Sigmoid colon (tissue), 7 donors: ENCODE results near the gene RHCG. TPM values are rescaled to one million over a fixed set of nuclear protein-coding genes. Genes with fewer than 3 reads are reported as not detected.
A peak's percentile ranks its signal among the peaks of the same experiment; 100 is the strongest.

Experiments
- DNase-seq: peaks from one replicate; pipeline ENCODE4 v3.0.0-alpha.2; 2019
- H3K27ac ChIP-seq, 4 donors: fragments of 200-600 bp; sonication (generic); one replicate each; pipeline ENCODE4 v1.5.1; 2016 to 2019; ENCODE audit warnings: mild to moderate bottlenecking in 1 of 4
- H3K27me3 ChIP-seq, 3 donors: fragments of 200-600 bp; sonication (generic); one replicate each; pipeline ENCODE4 v1.5.1; 2019; ENCODE audit warnings: mild to moderate bottlenecking in 1 of 3
- H3K36me3 ChIP-seq, 4 donors: fragments of 200-600 bp; sonication (generic); one replicate each; pipeline ENCODE4 v1.5.1; 2016 to 2019
- H3K4me1 ChIP-seq, 4 donors: fragments of 200-600 bp; sonication (generic); one replicate each; pipeline ENCODE4 v1.5.1; 2017 to 2019
- H3K4me3 ChIP-seq, 4 donors: fragments of 200-600 bp; sonication (generic); one replicate each; pipeline ENCODE4 v1.5.1; 2017 to 2019; ENCODE audit warnings: mild to moderate bottlenecking in 2 of 4, moderate library complexity in 1 of 4
- H3K9me3 ChIP-seq, 4 donors: fragments of 200-600 bp in 3 of 4; sonication (generic) in 3 of 4; one replicate each; pipeline versions ENCODE4 v1.5.1 to v1.6.1; 2013 to 2019
- CTCF ChIP-seq, 4 experiments: fragments of 450-650 bp in 3 of 4; fragments of 200-600 bp in 1 of 4; IDR thresholded peaks; one replicate each; pipeline ENCODE4 v1.5.1; 2016 to 2019; ENCODE audit warnings: antibody characterized with exemption in 4 of 4, mild to moderate bottlenecking in 3 of 4, moderate library complexity in 2 of 4
- EP300 ChIP-seq, 4 donors: sonication (generic); formaldehyde crosslinking; IDR thresholded peaks; one replicate each; pipeline ENCODE4 v1.6.1; 2017; ENCODE audit warnings: antibody characterized with exemption in 4 of 4
- POLR2A ChIP-seq, 2 donors: fragments of 450-650 bp; IDR thresholded peaks; one replicate each; pipeline ENCODE4 v1.6.1; 2016; ENCODE audit warnings: antibody characterized with exemption in 2 of 2, mild to moderate bottlenecking in 2 of 2, moderate library complexity in 2 of 2
- POLR2AphosphoS5 ChIP-seq, 4 donors: sonication (generic); formaldehyde crosslinking; IDR thresholded peaks; one replicate each; pipeline ENCODE4 v1.6.1; 2017; ENCODE audit warnings: antibody characterized with exemption in 4 of 4
- WGBS, 2 donors: extraction: QIAGEN DNeasy Blood & Tissue Kit; methylation state at CpG; one replicate each; pipeline ENCODE4 v1.1.7; 2013; 5-methylcytosine and 5-hydroxymethylcytosine counted together
- intact Hi-C: fragments of 100-400 bp; cut with DNase I; formaldehyde crosslinking; loops from one replicate; pipeline ENCODE4 v1.15.1; 2023
- polyA plus RNA-seq, 3 donors: library from polyadenylated mRNA; stranded (reverse); fragments of 200-250 nt; gene quantifications; one replicate each; pipeline ENCODE4 v1.2.3, GENCODE V29; 2013
- total RNA-seq, 4 donors: library from RNA; depleted of rRNA; stranded (reverse); fragments of >200 nt; gene quantifications; one replicate each; pipeline ENCODE4 v1.1.0, GENCODE V29; 2016
- donor health status: healthy with polysubstance abuse.
- donor health status: Bipolar disorder and iron deficiency.
- donor health status: healthy.

The RHCG gene
- total and polyA plus RNA-seq, 7 donors, result 0.47 to 3.0 TPM; not detected in 5

DNA sequence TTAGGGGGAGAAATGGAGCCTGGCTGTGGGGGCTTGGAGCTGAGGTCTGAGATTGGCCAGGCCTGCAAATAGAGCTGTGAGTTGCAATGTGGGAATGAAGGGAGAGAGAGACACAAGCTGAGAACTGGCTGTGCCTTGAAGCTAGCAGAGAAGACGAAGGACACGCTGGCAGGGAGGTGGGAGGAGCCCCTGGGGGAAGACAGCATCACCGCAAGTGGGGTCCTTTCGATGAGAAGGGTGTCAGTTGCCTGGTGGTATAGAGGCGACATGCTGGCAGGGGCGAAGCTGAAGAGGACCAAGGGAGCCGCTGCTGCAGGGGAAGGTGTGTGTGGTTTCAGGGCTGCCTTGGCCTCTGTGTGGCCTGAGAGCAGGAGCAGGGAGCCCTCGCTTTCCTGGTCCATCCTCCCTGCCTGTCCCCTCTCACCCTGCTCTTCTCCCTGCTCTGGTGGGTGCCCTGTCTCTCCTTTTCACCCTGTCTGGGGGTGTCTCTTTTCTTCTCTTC lies 5.5 kb downstream of the RHCG start:
- intact Hi-C loops, result no loop called here

GRCh38 chr15:89490081-89490813 lies 6.1 kb downstream of the RHCG start:
- Histone ChIP-seq H3K27ac (no peak overlapping the region), H3K4me1 (no peaks in the 10 kb centered on the region), H3K4me3 (no peak overlapping the region), H3K9me3 (no peaks in the 10 kb centered on the region), H3K36me3 (no peaks in the 10 kb centered on the region), H3K27me3 (peaks cover 0 to 47% (median 6%) of the 10 kb centered on the region in 3 donors)
- no peak for DNase-seq
- 64 to 74% methylated on average over 10 of the region's 10 CpGs for WGBS, 2 donors
- TF ChIP-seq CTCF (IDR thresholded peaks at IDR 0.05), result no peak
- intact Hi-C loops, result no loop called here

More for the DNA sequence above, 5.5 kb downstream of the RHCG start:
- DNase-seq, result peak; percentile 15
- no peaks in the 10 kb centered on the region for H3K36me3 ChIP-seq
- H3K4me3 ChIP-seq, result no peak overlapping the region
- H3K27me3 ChIP-seq, result peaks cover 0 to 52% (median 12%) of the 10 kb centered on the region in 3 donors
- peaks cover 0 to 1% (median 0%) of the 10 kb centered on the region in 4 donors for H3K4me1 ChIP-seq
- TF ChIP-seq EP300 (IDR thresholded peaks at IDR 0.05), result no peak
- no peak for TF ChIP-seq POLR2A (IDR thresholded peaks at IDR 0.05)
- TF ChIP-seq POLR2AphosphoS5 (IDR thresholded peaks at IDR 0.05), result no peak
- no peak for TF ChIP-seq CTCF (IDR thresholded peaks at IDR 0.05)
- WGBS, 2 donors, result 71 to 73% methylated on average over 8 of the region's 8 CpGs
- no peaks in the 10 kb centered on the region for H3K9me3 ChIP-seq
- H3K27ac ChIP-seq, result no peak overlapping the region

DNA sequence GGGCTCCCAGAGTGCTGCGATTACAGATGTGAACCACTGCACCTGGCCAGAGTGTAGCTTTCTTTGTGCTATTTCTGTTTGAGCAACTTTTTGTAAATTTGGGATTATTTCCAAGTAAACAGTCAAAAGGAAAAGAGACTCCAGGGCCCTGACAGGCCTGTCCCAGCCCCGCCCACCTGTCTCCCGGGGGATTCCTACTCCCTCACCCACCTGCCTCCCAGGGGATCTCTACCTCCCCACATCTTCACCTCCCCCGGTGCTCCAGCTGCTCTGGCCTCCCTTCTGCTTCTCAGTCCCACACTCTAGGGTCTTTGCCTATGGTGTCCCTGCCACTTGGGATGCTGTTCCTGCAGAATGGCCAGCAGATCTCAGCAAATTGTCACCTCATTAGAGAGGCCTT lies 7.0 kb downstream of the RHCG start:
- Histone ChIP-seq H3K4me3 (no peak overlapping the region), H3K4me1 (no peaks in the 10 kb centered on the region), H3K27ac (no peak overlapping the region), H3K36me3 (no peaks in the 10 kb centered on the region), H3K27me3 (peaks cover 0 to 39% (median 5%) of the 10 kb centered on the region in 3 donors), H3K9me3 (no peaks in the 10 kb centered on the region)
- no peak for TF ChIP-seq EP300 (IDR thresholded peaks at IDR 0.05)
- no peak for TF ChIP-seq CTCF (IDR thresholded peaks at IDR 0.05)
- TF ChIP-seq POLR2AphosphoS5 (IDR thresholded peaks at IDR 0.05), result no peak
- no peak for TF ChIP-seq POLR2A (IDR thresholded peaks at IDR 0.05)
- 65 to 70% methylated on average over 4 of the region's 4 CpGs for WGBS, 2 donors
- intact Hi-C loops, result no loop called here
- DNase-seq, result no peak

- no peak overlapping the region for H3K27ac ChIP-seq
- intact Hi-C loops, result no loop called here
- no peaks in the 10 kb centered on the region for H3K36me3 ChIP-seq
- TF ChIP-seq POLR2A (IDR thresholded peaks at IDR 0.05) (no peak), CTCF (IDR thresholded peaks at IDR 0.05) (no peak), POLR2AphosphoS5 (IDR thresholded peaks at IDR 0.05) (no peak), EP300 (IDR thresholded peaks at IDR 0.05) (no peak)
- H3K4me3 ChIP-seq, result no peak overlapping the region
- H3K27me3 ChIP-seq, result peaks cover 0 to 27% (median 5%) of the 10 kb centered on the region in 3 donors
- 73% methylated on average over 2 of the region's 2 CpGs for WGBS, 2 donors
- DNase-seq, result no peak
- H3K4me1 ChIP-seq, result no peaks in the 10 kb centered on the region
- no peaks in the 10 kb centered on the region for H3K9me3 ChIP-seq
These were observed 8.6 kb downstream of the RHCG start for GRCh38 chr15:89487791-89488190.

DNA sequence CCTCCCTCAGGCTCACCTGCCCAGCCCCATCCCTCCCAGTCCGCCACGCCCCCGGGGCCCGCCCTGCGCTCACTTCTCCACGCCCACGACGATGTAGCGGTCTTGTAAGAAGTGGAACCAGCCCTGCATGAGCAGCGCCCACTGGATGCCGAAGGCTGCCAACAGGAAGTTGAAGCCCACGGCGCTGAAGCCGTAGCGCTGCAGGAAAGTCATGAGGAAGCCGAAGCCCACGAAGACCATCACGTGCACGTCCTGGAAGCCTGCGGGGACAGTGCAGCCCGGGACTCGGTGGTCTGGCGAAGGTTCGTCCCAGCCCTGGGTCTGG lies 9.7 kb downstream of the RHCG start:
- H3K27me3 ChIP-seq, result peaks cover 0 to 21% (median 5%) of the 10 kb centered on the region in 3 donors
- no peak for DNase-seq
- 17 to 23% methylated on average over 24 of the region's 24 CpGs for WGBS, 2 donors

More for the DNA sequence above, 9.7 kb downstream of the RHCG start:
- Histone ChIP-seq H3K4me1 (no peaks in the 10 kb centered on the region), H3K9me3 (no peaks in the 10 kb centered on the region), H3K4me3 (no peak overlapping the region), H3K36me3 (no peaks in the 10 kb centered on the region), H3K27ac (no peak overlapping the region)
- TF ChIP-seq EP300 (IDR thresholded peaks at IDR 0.05), result no peak
- no peak for TF ChIP-seq POLR2A (IDR thresholded peaks at IDR 0.05)
- no peak for TF ChIP-seq CTCF (IDR thresholded peaks at IDR 0.05)
- TF ChIP-seq POLR2AphosphoS5 (IDR thresholded peaks at IDR 0.05), result no peak
- intact Hi-C loops, result no loop called here
